Measurements from ENCODE around the gene TAGAP.
A peak's percentile ranks its signal among the peaks of the same experiment; 100 is the strongest.

Gene TAGAP, protein sequence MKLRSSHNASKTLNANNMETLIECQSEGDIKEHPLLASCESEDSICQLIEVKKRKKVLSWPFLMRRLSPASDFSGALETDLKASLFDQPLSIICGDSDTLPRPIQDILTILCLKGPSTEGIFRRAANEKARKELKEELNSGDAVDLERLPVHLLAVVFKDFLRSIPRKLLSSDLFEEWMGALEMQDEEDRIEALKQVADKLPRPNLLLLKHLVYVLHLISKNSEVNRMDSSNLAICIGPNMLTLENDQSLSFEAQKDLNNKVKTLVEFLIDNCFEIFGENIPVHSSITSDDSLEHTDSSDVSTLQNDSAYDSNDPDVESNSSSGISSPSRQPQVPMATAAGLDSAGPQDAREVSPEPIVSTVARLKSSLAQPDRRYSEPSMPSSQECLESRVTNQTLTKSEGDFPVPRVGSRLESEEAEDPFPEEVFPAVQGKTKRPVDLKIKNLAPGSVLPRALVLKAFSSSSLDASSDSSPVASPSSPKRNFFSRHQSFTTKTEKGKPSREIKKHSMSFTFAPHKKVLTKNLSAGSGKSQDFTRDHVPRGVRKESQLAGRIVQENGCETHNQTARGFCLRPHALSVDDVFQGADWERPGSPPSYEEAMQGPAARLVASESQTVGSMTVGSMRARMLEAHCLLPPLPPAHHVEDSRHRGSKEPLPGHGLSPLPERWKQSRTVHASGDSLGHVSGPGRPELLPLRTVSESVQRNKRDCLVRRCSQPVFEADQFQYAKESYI

DNA sequence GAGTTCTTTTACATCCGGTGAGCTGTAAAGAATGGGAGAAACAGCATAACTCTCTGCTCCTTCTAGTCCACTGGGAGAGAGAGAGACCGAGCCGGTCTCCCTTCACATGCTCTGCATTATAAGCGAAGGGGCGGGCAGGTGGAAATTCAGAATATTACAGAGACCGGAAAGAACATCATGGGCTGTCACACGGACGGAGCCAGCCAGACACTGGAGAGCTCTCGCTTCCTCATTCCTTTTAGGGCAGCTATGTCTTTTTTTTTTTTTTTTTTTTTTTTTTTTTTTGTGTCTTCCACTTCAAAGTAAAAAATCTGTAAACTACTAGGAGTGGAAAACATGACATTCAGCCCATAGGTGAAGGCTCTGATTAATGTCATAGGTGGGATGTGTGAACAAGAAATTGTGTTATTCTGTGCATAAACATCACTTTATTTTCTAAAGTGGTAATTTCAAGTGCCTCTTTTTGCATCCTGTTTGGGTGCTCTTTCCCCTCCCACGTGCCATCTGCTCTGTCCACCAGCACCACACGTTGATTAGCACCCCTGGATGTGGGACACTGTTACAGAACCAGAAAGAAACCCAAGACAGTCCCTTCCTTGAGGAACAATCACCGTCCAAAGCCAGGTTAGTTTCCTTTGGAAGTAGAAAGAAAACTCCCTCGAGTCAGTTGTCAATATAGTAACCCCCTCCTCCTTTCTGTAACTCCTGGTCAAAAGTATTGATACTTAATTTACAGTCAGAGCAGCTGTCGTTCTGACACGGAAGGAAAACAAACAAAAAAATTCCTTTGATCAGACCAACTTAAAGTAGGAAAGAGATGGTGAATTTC is at the start of gene TAGAP:
TAGAP (minus strand) TSS at position 93 of the 829 bp plus-strand sequence. CDS start 845 bp downstream, outside the sequence.
- peak; percentile 95 for DNase-seq

- peak; percentile 46 for DNase-seq
These were observed 49.0 kb upstream of the TAGAP start for GRCh38 chr6:159093609-159094443.

GRCh38 chr6:159092631-159093030 is 47.8 kb upstream of the TAGAP start:
- DNase-seq = peak; percentile 53

GRCh38 chr6:159090530-159091480 is 46.0 kb upstream of the TAGAP start:
- no peak for DNase-seq

- no peak for DNase-seq
These were observed 45.1 kb upstream of the TAGAP start for GRCh38 chr6:159089909-159090308.

GRCh38 chr6:159089443-159089842 is 44.7 kb upstream of the TAGAP start:
- no peak for DNase-seq

- DNase-seq = no peak
These were observed 41.3 kb upstream of the TAGAP start for GRCh38 chr6:159086033-159086618.

GRCh38 chr6:159085396-159085895 is 40.7 kb upstream of the TAGAP start:
- no peak for DNase-seq

DNA sequence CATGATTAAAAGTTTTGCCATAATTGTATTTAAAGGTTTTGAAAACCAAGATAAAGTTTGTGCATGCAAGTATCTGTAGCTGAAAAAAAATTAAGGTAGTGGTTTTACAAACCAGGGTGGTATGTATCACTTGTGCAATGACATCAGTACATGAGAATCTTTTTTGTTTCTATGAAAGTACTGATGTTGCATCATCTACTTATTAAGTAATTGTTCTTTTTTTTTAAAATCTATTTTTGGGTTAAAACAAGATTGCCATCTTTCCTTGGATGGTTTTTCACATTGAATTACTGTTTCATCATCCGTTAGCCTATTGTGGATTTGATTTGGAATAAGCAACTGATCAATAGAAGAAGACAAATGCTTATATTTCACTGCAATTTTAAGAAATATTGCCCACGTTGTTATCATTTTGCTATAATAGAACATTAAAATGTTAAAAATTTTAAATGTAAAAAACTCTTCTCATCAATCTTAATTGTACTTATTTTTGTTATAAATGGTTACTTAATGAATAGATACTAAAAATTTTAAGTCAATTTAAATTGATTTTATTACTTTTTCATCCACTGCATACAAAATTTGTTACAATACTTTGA is 39.8 kb upstream of the TAGAP start:
- no peak for DNase-seq

GRCh38 chr6:159083146-159083545 is 38.4 kb upstream of the TAGAP start:
- DNase-seq = no peak

GRCh38 chr6:159082039-159082815 is 37.4 kb upstream of the TAGAP start:
- DNase-seq = no peak

GRCh38 chr6:159080217-159080976 is 35.6 kb upstream of the TAGAP start:
- no peak for DNase-seq

DNA sequence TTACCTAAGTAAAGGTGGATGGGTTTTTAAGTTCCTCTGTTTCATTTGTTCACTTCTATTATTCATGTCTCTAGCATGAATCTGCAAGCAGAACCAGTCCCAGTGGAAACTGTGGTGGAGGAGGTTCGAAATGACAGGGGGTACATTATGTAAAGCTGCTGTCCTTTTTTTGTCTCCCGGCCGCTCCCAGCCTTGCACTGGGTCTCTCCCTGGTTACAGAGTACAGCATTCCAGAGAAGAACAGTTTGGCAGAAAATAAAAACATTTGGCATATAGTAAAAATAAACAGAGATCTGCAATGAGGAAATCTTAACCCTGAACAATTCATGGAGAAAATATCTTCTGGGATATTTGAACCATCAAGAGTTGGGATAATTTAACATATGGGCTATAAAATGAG is 34.6 kb upstream of the TAGAP start:
- DNase-seq = no peak

DNA sequence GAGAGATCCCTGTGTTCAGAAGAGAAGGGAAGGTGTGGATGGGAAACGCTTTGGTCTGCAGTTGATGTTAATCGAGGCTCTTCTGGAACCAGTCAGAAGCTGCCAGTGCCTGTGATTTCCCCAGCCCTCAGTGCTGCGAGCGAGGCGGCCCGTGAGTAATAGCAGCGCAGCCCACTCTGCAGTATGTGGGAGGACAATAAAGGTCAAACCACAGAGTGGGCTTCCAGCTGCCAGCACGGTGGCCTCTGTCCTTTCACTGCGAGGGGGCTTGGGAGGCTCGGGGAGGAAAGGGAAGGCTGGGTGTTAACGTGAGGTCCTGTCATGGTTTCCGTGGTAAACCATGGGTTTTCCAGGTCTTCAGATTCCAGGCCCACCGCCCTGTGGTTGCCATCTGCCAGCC is 32.3 kb upstream of the TAGAP start:
- no peak for DNase-seq

DNA sequence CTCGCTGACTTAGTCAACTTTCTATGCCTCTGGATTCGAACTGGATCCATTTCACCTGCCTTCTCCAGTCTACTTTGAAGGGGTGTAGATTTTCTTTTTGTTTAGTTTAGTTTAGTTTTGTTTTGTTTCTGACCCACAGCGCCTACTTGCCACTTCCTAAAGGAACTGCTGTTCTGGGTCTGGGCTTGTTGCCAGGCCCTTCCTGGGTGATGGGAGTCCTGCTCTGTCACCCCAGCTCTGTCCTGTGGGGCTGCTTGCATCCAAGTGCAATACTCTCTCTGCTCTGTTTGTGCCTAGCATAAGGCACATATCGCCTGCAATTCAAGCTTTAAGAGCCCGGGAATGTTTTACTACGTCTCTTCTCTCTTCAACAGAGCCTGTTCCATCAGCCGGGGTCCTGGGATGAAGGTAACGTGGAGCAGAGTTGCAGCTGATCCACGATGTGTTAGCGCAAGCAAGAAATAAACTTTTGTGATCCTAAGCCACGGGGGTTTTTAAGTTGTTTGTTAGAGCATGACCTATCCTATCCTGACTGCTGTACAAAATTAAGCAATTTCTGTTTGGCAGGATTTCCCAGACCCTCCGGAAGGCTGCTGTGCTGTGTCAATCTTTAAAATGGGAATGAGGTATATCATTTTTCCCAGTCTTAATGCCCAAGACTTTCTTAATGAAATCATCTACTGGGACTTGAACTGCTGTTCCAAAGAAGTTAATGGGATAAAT is 30.9 kb upstream of the TAGAP start:
- no peak for DNase-seq

- DNase-seq = no peak
These were observed 30.1 kb upstream of the TAGAP start for GRCh38 chr6:159074876-159075275.

- DNase-seq = no peak
These were observed 29.4 kb upstream of the TAGAP start for GRCh38 chr6:159074120-159074684.
